GM12865 (cell line): ENCODE results near the gene MOV10L1.
A peak's percentile ranks its signal among the peaks of the same experiment; 100 is the strongest.

Experiments used
- DNase-seq: peaks from one replicate; pipeline ENCODE4 v3.0.0; 2010; ENCODE audit warnings: low read depth
- H3K4me3 ChIP-seq: 2 replicates; pipeline ENCODE4 v1.5.1; 2011; ENCODE audit warnings: mild to moderate bottlenecking, low read depth, low read length, control low read depth
- TF ChIP-seq, protein P1 (sequence below): IDR thresholded peaks from 2 replicates; pipeline ENCODE4 v1.5.1; 2011; ENCODE audit warnings: low read length, control low read depth, low read depth, inconsistent platforms; ENCODE audit not compliant: insufficient read depth; ENCODE audit errors: missing control alignments

Gene MOV10L1

DNA sequence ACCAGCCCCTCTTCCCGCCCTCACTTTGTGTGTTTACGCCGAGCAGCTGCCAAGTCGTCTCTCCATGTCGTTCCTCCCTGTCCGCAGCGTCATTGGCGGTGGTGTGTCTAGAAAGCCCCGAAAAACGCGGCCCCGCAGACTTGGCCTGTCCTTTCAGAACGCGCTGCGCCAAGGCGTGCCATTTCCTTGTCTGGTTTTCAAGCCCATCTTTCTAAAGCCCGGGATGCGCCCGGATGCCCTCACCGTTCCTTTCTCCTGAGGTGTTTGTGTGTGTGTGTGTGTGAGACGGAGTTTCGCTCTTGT is 557 bp downstream of the MOV10L1 start:
- DNase-seq, result no peak
- TF ChIP-seq, protein P1, sequence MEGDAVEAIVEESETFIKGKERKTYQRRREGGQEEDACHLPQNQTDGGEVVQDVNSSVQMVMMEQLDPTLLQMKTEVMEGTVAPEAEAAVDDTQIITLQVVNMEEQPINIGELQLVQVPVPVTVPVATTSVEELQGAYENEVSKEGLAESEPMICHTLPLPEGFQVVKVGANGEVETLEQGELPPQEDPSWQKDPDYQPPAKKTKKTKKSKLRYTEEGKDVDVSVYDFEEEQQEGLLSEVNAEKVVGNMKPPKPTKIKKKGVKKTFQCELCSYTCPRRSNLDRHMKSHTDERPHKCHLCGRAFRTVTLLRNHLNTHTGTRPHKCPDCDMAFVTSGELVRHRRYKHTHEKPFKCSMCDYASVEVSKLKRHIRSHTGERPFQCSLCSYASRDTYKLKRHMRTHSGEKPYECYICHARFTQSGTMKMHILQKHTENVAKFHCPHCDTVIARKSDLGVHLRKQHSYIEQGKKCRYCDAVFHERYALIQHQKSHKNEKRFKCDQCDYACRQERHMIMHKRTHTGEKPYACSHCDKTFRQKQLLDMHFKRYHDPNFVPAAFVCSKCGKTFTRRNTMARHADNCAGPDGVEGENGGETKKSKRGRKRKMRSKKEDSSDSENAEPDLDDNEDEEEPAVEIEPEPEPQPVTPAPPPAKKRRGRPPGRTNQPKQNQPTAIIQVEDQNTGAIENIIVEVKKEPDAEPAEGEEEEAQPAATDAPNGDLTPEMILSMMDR, result no peak
- H3K4me3 ChIP-seq, result no peak overlapping the region

DNA sequence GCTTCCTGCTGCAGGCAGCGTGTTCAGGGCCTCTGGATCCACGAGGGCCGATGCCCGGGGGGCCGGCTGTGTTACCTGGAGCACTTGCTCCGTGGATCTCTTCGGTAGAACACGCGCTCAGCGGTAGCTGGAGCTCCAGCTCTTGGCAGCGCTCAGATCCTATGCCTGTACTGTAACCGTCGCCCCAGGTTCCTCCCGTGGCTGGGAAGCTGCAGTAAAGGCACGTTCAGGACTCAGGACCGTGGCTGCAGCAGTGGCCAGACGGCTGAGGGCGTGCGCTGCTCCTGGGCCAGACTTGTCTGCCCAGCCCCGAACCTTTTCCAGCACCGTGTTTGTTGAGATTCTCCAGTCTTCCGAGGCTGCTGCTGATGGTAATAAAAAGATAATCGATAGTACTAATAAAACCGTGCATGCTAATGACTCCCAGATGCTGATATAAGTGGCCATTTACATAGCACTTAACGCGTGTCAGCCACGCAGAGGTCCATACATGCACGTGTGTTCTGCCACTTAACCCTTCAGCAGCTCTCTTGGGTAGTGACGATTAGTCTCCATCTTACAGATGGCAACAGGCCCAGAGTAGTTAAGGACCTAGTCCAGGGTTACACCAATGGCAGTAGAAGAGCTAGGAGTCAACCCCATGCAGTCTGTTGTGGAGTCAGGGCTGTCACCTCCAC is 1.4 kb downstream of the MOV10L1 start:
- no peak for DNase-seq
- no peak overlapping the region for H3K4me3 ChIP-seq
- TF ChIP-seq, protein P1, result no peak

DNA sequence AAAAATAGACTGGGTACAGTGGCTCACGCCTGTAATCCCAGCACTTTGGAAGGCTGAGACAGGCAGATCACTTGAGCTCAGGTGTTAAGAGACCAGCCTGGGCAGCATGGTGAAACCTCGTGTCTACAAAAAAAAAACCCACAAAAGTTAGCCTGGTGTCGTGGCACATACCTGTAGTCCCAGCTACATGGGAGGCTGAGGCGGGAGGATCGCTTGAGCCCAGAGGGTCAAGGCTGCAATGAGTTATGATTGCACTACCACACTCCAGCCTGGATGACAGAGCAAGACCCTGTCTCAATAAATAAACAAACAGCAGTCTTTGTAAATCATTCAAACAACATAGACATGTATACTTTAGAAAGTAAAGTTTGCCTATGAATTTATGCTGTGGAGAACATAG is 2.5 kb downstream of the MOV10L1 start:
- no peak for DNase-seq
- TF ChIP-seq, protein P1, result no peak
- no peak overlapping the region for H3K4me3 ChIP-seq

DNA sequence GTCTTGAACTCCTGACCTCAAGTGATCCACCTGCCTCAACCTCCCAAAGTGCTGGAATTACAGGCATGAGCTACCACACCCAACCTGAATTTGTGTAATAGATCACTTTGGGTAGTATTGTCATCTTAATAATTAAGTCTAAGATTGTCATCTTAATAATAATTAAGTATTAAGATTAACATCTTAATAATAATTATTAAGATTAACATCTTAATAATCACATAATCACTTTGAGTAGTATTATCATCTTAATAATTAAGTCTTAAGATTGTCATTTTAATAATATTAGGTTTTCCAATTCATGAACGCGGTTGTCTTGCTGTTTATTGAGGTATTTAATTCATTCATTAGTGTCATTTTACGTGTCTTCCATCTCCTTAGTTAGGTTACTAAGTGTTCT is 8.2 kb downstream of the MOV10L1 start:
- no peak for DNase-seq
- no peak overlapping the region for H3K4me3 ChIP-seq
- TF ChIP-seq, protein P1, result no peak

DNA sequence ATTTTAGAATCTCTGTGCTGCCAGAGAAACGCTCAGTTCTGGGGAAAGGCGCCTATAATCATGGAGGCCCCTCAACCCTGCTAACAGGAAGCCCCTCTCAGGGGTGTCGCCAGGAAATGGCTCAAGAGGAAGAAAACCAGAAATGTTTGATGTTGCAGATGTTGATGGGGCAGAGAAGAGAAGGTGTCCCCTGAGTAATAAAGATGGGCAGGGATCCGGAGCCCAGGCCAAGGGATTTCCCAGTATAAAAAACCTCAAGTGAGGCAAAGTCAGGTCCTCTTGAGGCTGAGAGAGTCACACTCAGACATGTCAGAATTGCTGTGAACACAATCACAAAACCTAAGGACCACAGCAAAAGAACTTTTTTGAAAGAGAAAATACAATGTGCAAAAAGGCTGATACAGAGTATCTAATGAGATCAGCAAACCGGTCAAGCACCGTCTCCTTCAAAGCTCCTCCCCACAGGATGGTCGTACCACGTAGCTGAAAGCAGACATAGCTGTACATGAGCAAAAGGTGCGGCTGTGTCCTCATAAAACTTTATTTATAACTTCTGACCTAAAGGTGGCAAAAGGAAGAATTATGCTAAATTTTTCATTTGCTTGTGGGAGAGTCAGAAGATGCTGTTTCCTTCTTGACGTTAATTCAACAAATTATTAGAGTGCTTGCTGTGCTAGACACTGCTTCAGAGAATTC is 12.2 kb downstream of the MOV10L1 start:
- peak; percentile 52 for DNase-seq
- H3K4me3 ChIP-seq, result no peak overlapping the region
- TF ChIP-seq, protein P1, result no peak

DNA sequence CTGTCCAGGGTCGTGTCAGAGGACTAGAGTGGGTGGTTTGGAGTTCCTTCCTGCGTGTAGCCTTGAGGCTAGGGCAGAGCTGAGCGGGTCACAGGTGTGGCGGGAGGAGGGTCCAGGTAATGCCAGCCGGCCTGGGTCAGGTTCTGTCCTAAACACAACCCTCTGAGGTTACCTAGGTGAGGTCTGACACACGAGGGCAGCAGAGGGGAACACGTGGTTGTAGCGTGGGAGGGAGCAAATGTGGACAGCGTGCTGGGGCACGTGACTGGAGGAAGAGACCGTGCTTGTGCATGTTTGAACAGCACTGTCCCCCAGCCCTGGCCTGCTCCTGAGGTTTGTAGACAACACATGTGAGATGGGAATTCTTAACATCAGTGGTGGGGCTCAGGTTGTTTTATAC is 13.1 kb downstream of the MOV10L1 start:
- H3K4me3 ChIP-seq, result no peak overlapping the region
- DNase-seq, result peak; percentile 41
- TF ChIP-seq, protein P1, result no peak

DNA sequence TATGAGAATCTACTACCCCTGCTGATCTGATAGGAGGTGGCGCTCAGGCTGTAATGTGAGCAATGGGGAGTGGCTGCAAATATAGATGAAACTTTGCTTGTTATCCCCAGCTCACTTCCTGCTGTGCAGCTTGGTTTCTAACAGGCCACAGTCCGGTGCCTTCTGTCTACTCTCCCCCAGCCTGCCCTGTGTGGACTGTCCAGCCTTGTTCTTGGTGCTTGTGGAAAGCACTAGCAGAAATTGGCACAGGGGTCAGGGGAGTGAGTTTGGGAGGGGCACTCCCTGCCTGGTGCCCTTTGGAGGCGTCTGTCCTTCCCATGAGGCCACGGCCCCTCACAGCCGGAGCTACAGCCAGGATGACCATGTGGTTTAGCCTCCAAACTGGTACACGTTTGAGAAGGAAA is 14.3 kb downstream of the MOV10L1 start:
- TF ChIP-seq, protein P1, result no peak
- H3K4me3 ChIP-seq, result no peak overlapping the region
- peak; percentile 17 for DNase-seq
